SK-N-SH treated with all-trans-retinoic acid at 6 μM for 48 hours (cell line): ENCODE measurements around the gene FGF5.

ENCODE experiments used
- ATAC-seq: fragments of 200-7000 bp; cut with Tn5 transposase; 3 replicates; pipeline ENCODE4 v1.9.1; 2020; ENCODE audit warnings: mild to moderate bottlenecking, moderate library complexity
- ARNTL ChIP-seq: fragments of 450-650 bp; formaldehyde crosslinking; IDR thresholded peaks from 2 replicates; pipeline ENCODE4 v1.5.0; 2020; ENCODE audit warnings: low read depth, mild to moderate bottlenecking, moderate library complexity, borderline replicate concordance
- BACH2 ChIP-seq: fragments of 250-450 bp; sonication (Bioruptor Pico); IDR thresholded peaks from 2 replicates; pipeline ENCODE4 v1.9.0; 2021; ENCODE audit warnings: mild to moderate bottlenecking, borderline replicate concordance
- CSDC2 ChIP-seq: fragments of 250-450 bp; sonication (Bioruptor Pico); IDR thresholded peaks from 2 replicates; pipeline ENCODE4 v1.5.0; 2020; ENCODE audit warnings: mild to moderate bottlenecking, moderate library complexity
- CSRNP3 ChIP-seq: fragments of 250-450 bp; sonication (Bioruptor Pico); IDR thresholded peaks from 2 replicates; pipeline ENCODE4 v1.5.1; 2021; ENCODE audit warnings: mild to moderate bottlenecking, moderate library complexity
- ESRRG ChIP-seq: fragments of 250-450 bp; sonication (Bioruptor Pico); IDR thresholded peaks from 2 replicates; pipeline ENCODE4 v1.6.1; 2021; ENCODE audit warnings: mild to moderate bottlenecking
- PATZ1 ChIP-seq: fragments of 250-450 bp; sonication (Bioruptor Pico); IDR thresholded peaks from 2 replicates; pipeline ENCODE4 v1.8.0; 2020; ENCODE audit warnings: mild to moderate bottlenecking, moderate library complexity, borderline replicate concordance
- PPARA ChIP-seq: fragments of 250-450 bp; sonication (Bioruptor Pico); IDR thresholded peaks from 2 replicates; pipeline ENCODE4 v1.5.0; 2020; ENCODE audit warnings: mild to moderate bottlenecking, borderline replicate concordance
- RARB ChIP-seq: fragments of 250-450 bp; sonication (Bioruptor Pico); IDR thresholded peaks from 2 replicates; pipeline ENCODE4 v1.8.0; 2021; ENCODE audit warnings: mild to moderate bottlenecking, moderate library complexity
- SNAI2 ChIP-seq: fragments of 250-450 bp; sonication (Bioruptor Pico); IDR thresholded peaks from 2 replicates; pipeline ENCODE4 v1.5.0; 2020; ENCODE audit warnings: mild to moderate bottlenecking, moderate library complexity
- TCF4 ChIP-seq: fragments of 250-450 bp; sonication (Bioruptor Pico); IDR thresholded peaks from 2 replicates; pipeline ENCODE4 v1.8.0; 2021; ENCODE audit warnings: mild to moderate bottlenecking, moderate library complexity, borderline replicate concordance
- TOX ChIP-seq: fragments of 250-450 bp; sonication (Bioruptor Pico); IDR thresholded peaks from 2 replicates; pipeline ENCODE4 v1.8.0; 2021; ENCODE audit warnings: mild to moderate bottlenecking, moderate library complexity, borderline replicate concordance
- ZC3H10 ChIP-seq: fragments of 250-450 bp; sonication (Bioruptor Pico); IDR thresholded peaks from 2 replicates; pipeline ENCODE4 v1.5.1; 2021; ENCODE audit warnings: mild to moderate bottlenecking, moderate library complexity
- ZFP3 ChIP-seq: fragments of 250-450 bp; sonication (Bioruptor Pico); IDR thresholded peaks from 2 replicates; pipeline ENCODE4 v1.5.0; 2020; ENCODE audit warnings: mild to moderate bottlenecking, moderate library complexity
- ZFP30 ChIP-seq: fragments of 450-650 bp; formaldehyde crosslinking; IDR thresholded peaks from 2 replicates; pipeline ENCODE4 v1.5.0; 2022; ENCODE audit warnings: mild to moderate bottlenecking, moderate library complexity
- ZNF565 ChIP-seq: fragments of 450-650 bp; formaldehyde crosslinking; conservative IDR thresholded peaks from 2 replicates; pipeline ENCODE4 v1.5.0; 2020; ENCODE audit warnings: low read depth, mild to moderate bottlenecking, moderate library complexity
- ZNF70 ChIP-seq: fragments of 450-650 bp; formaldehyde crosslinking; IDR thresholded peaks from 2 replicates; pipeline ENCODE4 v1.5.0; 2020; ENCODE audit warnings: mild to moderate bottlenecking, moderate library complexity
- TF ChIP-seq, protein P1 (sequence below): fragments of 250-450 bp; sonication (Bioruptor Pico); IDR thresholded peaks from 2 replicates; pipeline ENCODE4 v1.5.1; 2020; ENCODE audit warnings: low read depth, mild to moderate bottlenecking, moderate library complexity
- TF ChIP-seq, protein P2 (sequence below): fragments of 250-450 bp; sonication (Bioruptor Pico); IDR thresholded peaks from 2 replicates; pipeline ENCODE4 v1.5.0; 2020; ENCODE audit warnings: mild to moderate bottlenecking, moderate library complexity
- TF ChIP-seq, protein P3 (sequence below): fragments of 250-450 bp; sonication (Bioruptor Pico); IDR thresholded peaks from 2 replicates; pipeline ENCODE4 v1.8.0; 2021; ENCODE audit warnings: low read depth, mild to moderate bottlenecking, moderate library complexity, borderline replicate concordance

FGF5 gene

DNA sequence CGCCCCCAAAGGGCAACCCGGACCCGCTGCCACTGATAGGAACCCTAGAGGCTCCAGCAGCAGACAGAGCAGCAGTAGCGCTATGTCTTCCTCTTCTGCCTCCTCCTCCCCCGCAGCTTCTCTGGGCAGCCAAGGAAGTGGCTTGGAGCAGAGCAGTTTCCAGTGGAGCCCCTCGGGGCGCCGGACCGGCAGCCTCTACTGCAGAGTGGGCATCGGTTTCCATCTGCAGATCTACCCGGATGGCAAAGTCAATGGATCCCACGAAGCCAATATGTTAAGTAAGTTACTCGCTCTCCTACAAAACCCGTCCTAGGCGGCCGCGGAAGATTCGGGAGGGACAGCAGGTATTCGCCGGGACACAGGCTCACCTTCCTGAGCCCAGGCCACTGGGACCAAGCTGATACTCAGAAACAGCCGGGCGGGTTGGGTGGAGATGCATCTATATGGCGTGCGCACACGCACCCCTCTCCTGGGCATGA lies 477 bp downstream of the FGF5 start:
- TF ChIP-seq PPARA (no peak), RARB (CRISPR knock-in tag) (no peak), ZNF565 (CRISPR knock-in tag) (no peak), ESRRG (CRISPR knock-in tag) (no peak), TOX (CRISPR knock-in tag) (no peak)
- TF ChIP-seq, all 23 proteins: peak for 0
- ATAC-seq, result peak; percentile 45

DNA sequence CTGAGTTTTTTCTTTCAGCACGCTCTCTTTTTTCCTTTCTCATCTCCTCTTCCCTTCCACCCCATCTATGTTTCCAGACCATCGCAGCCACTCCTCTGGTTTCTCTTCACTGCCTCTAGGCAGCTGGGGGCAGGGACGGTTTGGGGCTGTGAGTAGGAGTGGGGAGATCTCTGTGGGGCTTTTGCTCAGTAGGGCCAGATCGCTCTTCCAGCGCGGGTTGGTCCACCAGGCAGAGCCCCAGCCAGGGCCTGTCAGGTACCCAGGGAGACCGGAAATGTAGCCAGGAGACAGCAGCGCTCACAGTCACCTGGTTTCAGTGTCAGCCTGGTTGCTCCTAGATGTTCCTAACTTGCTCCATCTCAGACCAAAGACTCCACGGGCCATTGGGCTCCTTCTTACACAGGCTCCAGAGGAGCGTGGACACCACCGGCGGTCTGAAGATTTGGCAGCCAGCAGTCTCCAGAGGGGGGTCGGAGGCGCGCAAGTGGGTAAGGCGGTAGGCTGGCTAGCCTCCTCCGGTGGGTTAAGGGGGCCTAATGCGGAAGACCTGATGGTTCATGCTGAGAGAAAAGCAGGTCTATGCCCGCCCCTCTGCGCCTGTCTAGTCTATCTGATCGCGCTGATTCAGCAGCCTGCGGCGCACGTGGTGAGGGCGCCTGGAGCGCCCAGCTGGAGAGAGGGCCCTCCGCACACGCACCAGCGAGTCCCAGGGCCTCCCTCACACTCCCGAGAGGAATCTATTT lies 1.8 kb downstream of the FGF5 start:
- TF ChIP-seq TOX (CRISPR knock-in tag) (no peak), PATZ1 (CRISPR knock-in tag) (no peak), ZNF70 (no peak), ZFP30 (CRISPR knock-in tag) (no peak), ZNF565 (CRISPR knock-in tag) (no peak), PPARA (no peak), ARNTL (CRISPR knock-in tag) (no peak), SNAI2 (CRISPR knock-in tag) (no peak), ZFP3 (CRISPR knock-in tag) (no peak), CSRNP3 (no peak), BACH2 (CRISPR knock-in tag) (no peak), CSDC2 (CRISPR knock-in tag) (no peak), ESRRG (CRISPR knock-in tag) (no peak), ZC3H10 (CRISPR knock-in tag) (no peak), TCF4 (CRISPR knock-in tag) (no peak)
- TF ChIP-seq, protein P1, sequence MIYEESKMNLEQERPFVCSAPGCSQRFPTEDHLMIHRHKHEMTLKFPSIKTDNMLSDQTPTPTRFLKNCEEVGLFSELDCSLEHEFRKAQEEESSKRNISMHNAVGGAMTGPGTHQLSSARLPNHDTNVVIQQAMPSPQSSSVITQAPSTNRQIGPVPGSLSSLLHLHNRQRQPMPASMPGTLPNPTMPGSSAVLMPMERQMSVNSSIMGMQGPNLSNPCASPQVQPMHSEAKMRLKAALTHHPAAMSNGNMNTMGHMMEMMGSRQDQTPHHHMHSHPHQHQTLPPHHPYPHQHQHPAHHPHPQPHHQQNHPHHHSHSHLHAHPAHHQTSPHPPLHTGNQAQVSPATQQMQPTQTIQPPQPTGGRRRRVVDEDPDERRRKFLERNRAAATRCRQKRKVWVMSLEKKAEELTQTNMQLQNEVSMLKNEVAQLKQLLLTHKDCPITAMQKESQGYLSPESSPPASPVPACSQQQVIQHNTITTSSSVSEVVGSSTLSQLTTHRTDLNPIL, result no peak
- TF ChIP-seq, protein P2, sequence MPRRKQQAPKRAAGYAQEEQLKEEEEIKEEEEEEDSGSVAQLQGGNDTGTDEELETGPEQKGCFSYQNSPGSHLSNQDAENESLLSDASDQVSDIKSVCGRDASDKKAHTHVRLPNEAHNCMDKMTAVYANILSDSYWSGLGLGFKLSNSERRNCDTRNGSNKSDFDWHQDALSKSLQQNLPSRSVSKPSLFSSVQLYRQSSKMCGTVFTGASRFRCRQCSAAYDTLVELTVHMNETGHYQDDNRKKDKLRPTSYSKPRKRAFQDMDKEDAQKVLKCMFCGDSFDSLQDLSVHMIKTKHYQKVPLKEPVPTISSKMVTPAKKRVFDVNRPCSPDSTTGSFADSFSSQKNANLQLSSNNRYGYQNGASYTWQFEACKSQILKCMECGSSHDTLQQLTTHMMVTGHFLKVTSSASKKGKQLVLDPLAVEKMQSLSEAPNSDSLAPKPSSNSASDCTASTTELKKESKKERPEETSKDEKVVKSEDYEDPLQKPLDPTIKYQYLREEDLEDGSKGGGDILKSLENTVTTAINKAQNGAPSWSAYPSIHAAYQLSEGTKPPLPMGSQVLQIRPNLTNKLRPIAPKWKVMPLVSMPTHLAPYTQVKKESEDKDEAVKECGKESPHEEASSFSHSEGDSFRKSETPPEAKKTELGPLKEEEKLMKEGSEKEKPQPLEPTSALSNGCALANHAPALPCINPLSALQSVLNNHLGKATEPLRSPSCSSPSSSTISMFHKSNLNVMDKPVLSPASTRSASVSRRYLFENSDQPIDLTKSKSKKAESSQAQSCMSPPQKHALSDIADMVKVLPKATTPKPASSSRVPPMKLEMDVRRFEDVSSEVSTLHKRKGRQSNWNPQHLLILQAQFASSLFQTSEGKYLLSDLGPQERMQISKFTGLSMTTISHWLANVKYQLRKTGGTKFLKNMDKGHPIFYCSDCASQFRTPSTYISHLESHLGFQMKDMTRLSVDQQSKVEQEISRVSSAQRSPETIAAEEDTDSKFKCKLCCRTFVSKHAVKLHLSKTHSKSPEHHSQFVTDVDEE, result no peak
- TF ChIP-seq, all 23 proteins: peak for 0
- peak; percentile 4 for ATAC-seq

GRCh38 chr4:80268936-80269335 lies 2.5 kb downstream of the FGF5 start:
- TF ChIP-seq TOX (CRISPR knock-in tag) (no peak), BACH2 (CRISPR knock-in tag) (no peak), ZNF70 (no peak), CSRNP3 (no peak), ZNF565 (CRISPR knock-in tag) (no peak), PPARA (no peak), RARB (CRISPR knock-in tag) (no peak), PATZ1 (CRISPR knock-in tag) (no peak), ZFP3 (CRISPR knock-in tag) (no peak), SNAI2 (CRISPR knock-in tag) (no peak), ZFP30 (CRISPR knock-in tag) (no peak), ZC3H10 (CRISPR knock-in tag) (no peak)
- TF ChIP-seq, protein P3, sequence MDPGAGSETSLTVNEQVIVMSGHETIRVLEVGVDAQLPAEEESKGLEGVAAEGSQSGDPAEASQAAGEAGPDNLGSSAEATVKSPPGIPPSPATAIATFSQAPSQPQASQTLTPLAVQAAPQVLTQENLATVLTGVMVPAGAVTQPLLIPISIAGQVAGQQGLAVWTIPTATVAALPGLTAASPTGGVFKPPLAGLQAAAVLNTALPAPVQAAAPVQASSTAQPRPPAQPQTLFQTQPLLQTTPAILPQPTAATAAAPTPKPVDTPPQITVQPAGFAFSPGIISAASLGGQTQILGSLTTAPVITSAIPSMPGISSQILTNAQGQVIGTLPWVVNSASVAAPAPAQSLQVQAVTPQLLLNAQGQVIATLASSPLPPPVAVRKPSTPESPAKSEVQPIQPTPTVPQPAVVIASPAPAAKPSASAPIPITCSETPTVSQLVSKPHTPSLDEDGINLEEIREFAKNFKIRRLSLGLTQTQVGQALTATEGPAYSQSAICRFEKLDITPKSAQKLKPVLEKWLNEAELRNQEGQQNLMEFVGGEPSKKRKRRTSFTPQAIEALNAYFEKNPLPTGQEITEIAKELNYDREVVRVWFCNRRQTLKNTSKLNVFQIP (CRISPR knock-in tag), result no peak

More at GRCh38 chr4:80268936-80269335, 2.5 kb downstream of the FGF5 start:
- no peak for ATAC-seq
